ENCODE results near the gene BHLHA9.

DNA sequence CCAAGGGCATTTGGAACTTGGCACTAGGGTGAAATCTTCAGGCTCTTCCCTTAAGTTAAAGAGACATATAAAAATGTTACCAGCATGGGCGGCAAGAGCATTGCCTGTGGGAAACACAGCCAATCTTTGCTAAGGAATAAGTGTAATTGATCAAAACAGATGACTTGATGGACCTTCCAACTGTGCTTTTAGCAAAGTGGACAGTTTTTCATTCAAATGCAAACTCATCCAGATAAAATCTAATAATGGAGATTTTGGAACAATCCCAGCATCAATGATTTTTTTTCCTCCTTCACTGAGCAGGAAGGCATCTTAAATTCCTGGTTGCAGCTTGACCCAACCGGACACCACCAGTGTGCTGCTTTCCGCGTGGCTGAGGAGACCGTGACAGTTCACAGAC, 42.9 kb upstream of the BHLHA9 start:
- TF ChIP-seq CTCF (IDR thresholded peaks at IDR 0.05; ENCODE audit: low read depth, low read length), result no peak
- no peak for TF ChIP-seq EZH2phosphoT487 (IDR thresholded peaks at IDR 0.05; ENCODE audit: low read depth)
